ENCODE measurements around the gene NADSYN1. TPM values are rescaled to one million over a fixed set of nuclear protein-coding genes. Genes with fewer than 3 reads are reported as not detected.

NADSYN1 gene
- total and polyA plus RNA-seq, 2 of the 13 experiments (the other 11 are each of a cell fraction or from before 2014, with no cell fraction given): 35.7 to 51.5 TPM

- TF ChIP-seq SMC3 (IDR thresholded peaks at IDR 0.05; ENCODE audit: low read length): no peak
- TF ChIP-seq ZFP1 (CRISPR knock-in tag; IDR thresholded peaks at IDR 0.05): no peak
- no peak for TF ChIP-seq ZNF10 (CRISPR knock-in tag; IDR thresholded peaks at IDR 0.05; ENCODE audit: borderline replicate concordance, low read depth)
- TF ChIP-seq FLYWCH1 (CRISPR knock-in tag; IDR thresholded peaks at IDR 0.05): no peak
- peak; percentile 45 for TF ChIP-seq ZFY (CRISPR knock-in tag; IDR thresholded peaks at IDR 0.05)
- peak; percentile 84 for TF ChIP-seq CREB1 (IDR thresholded peaks at IDR 0.05)
- TF ChIP-seq CREB1 (CRISPR knock-in tag; IDR thresholded peaks at IDR 0.05): peak; percentile 76
- TF ChIP-seq DDIT3 (CRISPR knock-in tag; IDR thresholded peaks at IDR 0.05): no peak
- TF ChIP-seq ZUFSP (CRISPR knock-in tag; IDR thresholded peaks at IDR 0.05; ENCODE audit: borderline replicate concordance): no peak
- no peak for TF ChIP-seq ZNF740 (CRISPR knock-in tag; IDR thresholded peaks at IDR 0.05)
- TF ChIP-seq ZFP82 (CRISPR knock-in tag; IDR thresholded peaks at IDR 0.05; ENCODE audit: borderline replicate concordance): no peak; the same call in 1 of the 2 replicates
- peak; percentile 61 for TF ChIP-seq RARA (CRISPR knock-in tag; IDR thresholded peaks at IDR 0.05)
- TF ChIP-seq REST (IDR thresholded peaks at IDR 0.05; ENCODE audit: borderline replicate concordance in 1 of 2, low read depth in 1 of 2, low read length in 2 of 2): peak in 1 of 2 experiments; percentile 12; a peak in 1 of 4 replicates
- TF ChIP-seq ARHGAP35 (CRISPR knock-in tag; IDR thresholded peaks at IDR 0.05; ENCODE audit: borderline replicate concordance): peak; percentile 53; the same call in 1 of the 2 replicates
- no peak for TF ChIP-seq FOXM1 (CRISPR knock-in tag; IDR thresholded peaks at IDR 0.05)
- no peak for TF ChIP-seq TBL1XR1 (IDR thresholded peaks at IDR 0.05; ENCODE audit: borderline replicate concordance, low read length, partially characterized antibody)
- TF ChIP-seq THRA (CRISPR knock-in tag; IDR thresholded peaks at IDR 0.05; ENCODE audit: borderline replicate concordance): peak; percentile 56; the same call in 1 of the 2 replicates
- TF ChIP-seq SMAD3 (CRISPR knock-in tag; IDR thresholded peaks at IDR 0.05): no peak; the same call in 1 of the 2 replicates
- TF ChIP-seq RXRB (CRISPR knock-in tag; IDR thresholded peaks at IDR 0.05; ENCODE audit: borderline replicate concordance): peak; percentile 10; the same call in 1 of the 2 replicates
- TF ChIP-seq PAF1 (CRISPR knock-in tag; IDR thresholded peaks at IDR 0.05): no peak
- TF ChIP-seq NFIB (CRISPR knock-in tag; IDR thresholded peaks at IDR 0.05; ENCODE audit: borderline replicate concordance): 0 out of 2 replicates have a peak, but pooled peaks have one; percentile 23
These were observed 4.5 kb upstream of the NADSYN1 start, which contains the start of gene DHCR7 (continued) for GRCh38 chr11:71448257-71449171.
